HepG2 (cell line): ENCODE results near the gene HMGCR. TPM values are rescaled to one million over a fixed set of nuclear protein-coding genes. Genes with fewer than 3 reads are reported as not detected.

ENCODE experiments used
- HIVEP1 ChIP-seq: sonication (generic); formaldehyde crosslinking; IDR thresholded peaks from 2 replicates; pipeline ENCODE4 v1.4.0; 2020; ENCODE audit warnings: mild to moderate bottlenecking, missing genetic modification reagents
- JDP2 ChIP-seq: sonication (generic); formaldehyde crosslinking; IDR thresholded peaks from 2 replicates; pipeline ENCODE4 v1.8.1; 2022; ENCODE audit warnings: missing genetic modification reagents, borderline replicate concordance
- NKX3-1 ChIP-seq: sonication (generic); formaldehyde crosslinking; IDR thresholded peaks from 2 replicates; pipeline ENCODE4 v1.5.0; 2020; ENCODE audit warnings: missing genetic modification reagents
- RORA ChIP-seq: sonication (generic); formaldehyde crosslinking; IDR thresholded peaks from 2 replicates; pipeline ENCODE4 v1.5.0; 2020; ENCODE audit warnings: mild to moderate bottlenecking, missing genetic modification reagents, moderate library complexity
- RXRA ChIP-seq: sonication (generic); formaldehyde crosslinking; IDR thresholded peaks from 2 replicates; pipeline ENCODE4 v1.5.1; 2020; ENCODE audit warnings: missing genetic modification reagents
- SCMH1 ChIP-seq: sonication (generic); formaldehyde crosslinking; IDR thresholded peaks from 2 replicates; pipeline ENCODE4 v1.9.0; 2021; ENCODE audit warnings: missing genetic modification reagents, mild to moderate bottlenecking, borderline replicate concordance
- SMYD3 ChIP-seq: sonication (generic); formaldehyde crosslinking; IDR thresholded peaks from 2 replicates; pipeline ENCODE4 v1.8.1; 2023; ENCODE audit warnings: mild to moderate bottlenecking, missing genetic modification reagents
- TCF12 ChIP-seq, 2 experiments: fragments of 450-650 bp in 1 of 2; sonication (generic) in 1 of 2; formaldehyde crosslinking in 1 of 2; IDR thresholded peaks; 2 replicates each; pipeline versions ENCODE4 v1.6.1 to v1.8.0; 2017 to 2022; ENCODE audit warnings: antibody characterized with exemption in 1 of 2, mild to moderate bottlenecking in 1 of 2, missing genetic modification reagents in 1 of 2, moderate library complexity in 1 of 2
- ZNF33A ChIP-seq: sonication (generic); formaldehyde crosslinking; IDR thresholded peaks from 2 replicates; pipeline ENCODE4 v1.5.1; 2020; ENCODE audit warnings: missing genetic modification reagents, mild to moderate bottlenecking, moderate library complexity, borderline replicate concordance
- ZNF33B ChIP-seq: sonication (generic); formaldehyde crosslinking; IDR thresholded peaks from 2 replicates; pipeline ENCODE4 v1.5.1; 2020; ENCODE audit warnings: mild to moderate bottlenecking, missing genetic modification reagents
- polyA plus RNA-seq, 8 experiments: library from polyadenylated mRNA; depleted of rRNA in 3 of 8; stranded (reverse) in 7 of 8; unstranded in 1 of 8; fragments of >200 nt; fragmentation: Illumina TruSeq in 4 of 8; extraction: Trizol in 4 of 8; gene quantifications; 2 replicates each; pipeline versions ENCODE4 v1.2.1 to v1.2.3, GENCODE V29; 2011 to 2016; ENCODE audit warnings: low read depth in 4 of 8, missing spikeins in 1 of 8, mixed read lengths in 1 of 8; ENCODE audit not compliant: insufficient read depth in 1 of 8
- total RNA-seq, 5 experiments: library from RNA; depleted of rRNA; stranded (reverse); fragments of >200 nt; fragmentation: Illumina TruSeq; extraction: Trizol; gene quantifications; 2 replicates each; pipeline ENCODE4 v1.2.3, GENCODE V29; 2016; ENCODE audit warnings: low read depth in 1 of 5
- TF ChIP-seq, protein P1 (sequence below): IDR thresholded peaks from 2 replicates; pipeline ENCODE4 v1.6.1; 2016; ENCODE audit warnings: control low read depth
- TF ChIP-seq, protein P2 (sequence below): sonication (generic); formaldehyde crosslinking; IDR thresholded peaks from 2 replicates; pipeline ENCODE4 v1.5.0; 2020; ENCODE audit warnings: mild to moderate bottlenecking, missing genetic modification reagents
- TF ChIP-seq, protein P3 (sequence below): sonication (generic); formaldehyde crosslinking; IDR thresholded peaks from 2 replicates; pipeline ENCODE4 v1.4.0; 2020; ENCODE audit warnings: mild to moderate bottlenecking, missing genetic modification reagents
- TF ChIP-seq, protein P4 (sequence below): sonication (generic); formaldehyde crosslinking; IDR thresholded peaks from 2 replicates; pipeline ENCODE4 v1.8.0; 2022; ENCODE audit warnings: missing genetic modification reagents, mild to moderate bottlenecking, moderate library complexity, borderline replicate concordance

Gene HMGCR
- total and polyA plus RNA-seq, 2 of the 13 experiments (the other 11 are each of a cell fraction or from before 2014, with no cell fraction given), result 43.0 to 144 TPM

DNA sequence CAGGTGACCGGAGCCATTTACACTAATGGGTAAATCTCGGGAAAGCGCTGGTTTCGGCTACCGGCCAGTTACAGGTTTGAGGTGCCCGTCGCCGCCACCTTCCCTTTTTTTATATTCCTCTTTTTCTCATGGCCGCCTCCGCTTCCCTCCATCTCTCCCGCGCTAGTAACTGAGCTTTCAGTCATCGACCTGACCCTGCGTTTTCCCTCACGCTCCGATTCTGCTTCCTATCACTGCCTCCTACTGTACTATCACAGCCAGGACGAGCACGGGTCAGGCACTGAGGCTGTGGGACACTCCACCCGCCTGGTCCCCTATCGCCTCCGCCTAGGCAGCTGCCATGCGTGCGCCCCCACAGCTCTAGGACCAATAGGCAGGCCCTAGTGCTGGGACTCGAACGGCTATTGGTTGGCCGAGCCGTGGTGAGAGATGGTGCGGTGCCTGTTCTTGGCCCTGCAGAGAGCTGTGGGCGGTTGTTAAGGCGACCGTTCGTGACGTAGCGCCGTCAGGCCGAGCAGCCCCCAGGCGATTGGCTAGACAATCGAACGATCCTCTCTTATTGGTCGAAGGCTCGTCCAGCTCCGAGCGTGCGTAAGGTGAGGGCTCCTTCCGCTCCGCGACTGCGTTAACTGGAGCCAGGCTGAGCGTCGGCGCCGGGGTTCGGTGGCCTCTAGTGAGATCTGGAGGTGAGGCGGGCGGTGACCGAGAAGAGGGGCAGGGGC lies at the start of gene HMGCR (continued):
- no peak; the same call in 1 of the 2 replicates for TF ChIP-seq SMYD3 (CRISPR knock-in tag)
- TF ChIP-seq RXRA (CRISPR knock-in tag), result peak; percentile 65; the same call in 1 of the 2 replicates
- TF ChIP-seq, protein P1, sequence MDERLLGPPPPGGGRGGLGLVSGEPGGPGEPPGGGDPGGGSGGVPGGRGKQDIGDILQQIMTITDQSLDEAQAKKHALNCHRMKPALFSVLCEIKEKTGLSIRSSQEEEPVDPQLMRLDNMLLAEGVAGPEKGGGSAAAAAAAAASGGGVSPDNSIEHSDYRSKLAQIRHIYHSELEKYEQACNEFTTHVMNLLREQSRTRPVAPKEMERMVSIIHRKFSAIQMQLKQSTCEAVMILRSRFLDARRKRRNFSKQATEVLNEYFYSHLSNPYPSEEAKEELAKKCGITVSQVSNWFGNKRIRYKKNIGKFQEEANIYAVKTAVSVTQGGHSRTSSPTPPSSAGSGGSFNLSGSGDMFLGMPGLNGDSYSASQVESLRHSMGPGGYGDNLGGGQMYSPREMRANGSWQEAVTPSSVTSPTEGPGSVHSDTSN (CRISPR knock-in tag), result no peak
- TF ChIP-seq TCF12 (IDR thresholded peaks at IDR 0.05), result no peak
- TF ChIP-seq TCF12 (CRISPR knock-in tag; IDR thresholded peaks at IDR 0.05), result no peak
- TF ChIP-seq ZNF33B (CRISPR knock-in tag), result no peak; the same call in 1 of the 2 replicates
- no peak for TF ChIP-seq ZNF33A (CRISPR knock-in tag)
- TF ChIP-seq SCMH1 (CRISPR knock-in tag), result no peak
- no peak; the same call in 1 of the 2 replicates for TF ChIP-seq HIVEP1 (CRISPR knock-in tag)
- no peak for TF ChIP-seq JDP2 (CRISPR knock-in tag)
- TF ChIP-seq, protein P2, sequence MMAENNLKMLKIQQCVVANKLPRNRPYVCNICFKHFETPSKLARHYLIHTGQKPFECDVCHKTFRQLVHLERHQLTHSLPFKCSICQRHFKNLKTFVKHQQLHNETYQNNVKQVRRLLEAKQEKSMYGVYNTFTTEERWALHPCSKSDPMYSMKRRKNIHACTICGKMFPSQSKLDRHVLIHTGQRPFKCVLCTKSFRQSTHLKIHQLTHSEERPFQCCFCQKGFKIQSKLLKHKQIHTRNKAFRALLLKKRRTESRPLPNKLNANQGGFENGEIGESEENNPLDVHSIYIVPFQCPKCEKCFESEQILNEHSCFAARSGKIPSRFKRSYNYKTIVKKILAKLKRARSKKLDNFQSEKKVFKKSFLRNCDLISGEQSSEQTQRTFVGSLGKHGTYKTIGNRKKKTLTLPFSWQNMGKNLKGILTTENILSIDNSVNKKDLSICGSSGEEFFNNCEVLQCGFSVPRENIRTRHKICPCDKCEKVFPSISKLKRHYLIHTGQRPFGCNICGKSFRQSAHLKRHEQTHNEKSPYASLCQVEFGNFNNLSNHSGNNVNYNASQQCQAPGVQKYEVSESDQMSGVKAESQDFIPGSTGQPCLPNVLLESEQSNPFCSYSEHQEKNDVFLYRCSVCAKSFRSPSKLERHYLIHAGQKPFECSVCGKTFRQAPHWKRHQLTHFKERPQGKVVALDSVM, result peak; percentile 24; the same call in 1 of the 2 replicates
- TF ChIP-seq, protein P3, sequence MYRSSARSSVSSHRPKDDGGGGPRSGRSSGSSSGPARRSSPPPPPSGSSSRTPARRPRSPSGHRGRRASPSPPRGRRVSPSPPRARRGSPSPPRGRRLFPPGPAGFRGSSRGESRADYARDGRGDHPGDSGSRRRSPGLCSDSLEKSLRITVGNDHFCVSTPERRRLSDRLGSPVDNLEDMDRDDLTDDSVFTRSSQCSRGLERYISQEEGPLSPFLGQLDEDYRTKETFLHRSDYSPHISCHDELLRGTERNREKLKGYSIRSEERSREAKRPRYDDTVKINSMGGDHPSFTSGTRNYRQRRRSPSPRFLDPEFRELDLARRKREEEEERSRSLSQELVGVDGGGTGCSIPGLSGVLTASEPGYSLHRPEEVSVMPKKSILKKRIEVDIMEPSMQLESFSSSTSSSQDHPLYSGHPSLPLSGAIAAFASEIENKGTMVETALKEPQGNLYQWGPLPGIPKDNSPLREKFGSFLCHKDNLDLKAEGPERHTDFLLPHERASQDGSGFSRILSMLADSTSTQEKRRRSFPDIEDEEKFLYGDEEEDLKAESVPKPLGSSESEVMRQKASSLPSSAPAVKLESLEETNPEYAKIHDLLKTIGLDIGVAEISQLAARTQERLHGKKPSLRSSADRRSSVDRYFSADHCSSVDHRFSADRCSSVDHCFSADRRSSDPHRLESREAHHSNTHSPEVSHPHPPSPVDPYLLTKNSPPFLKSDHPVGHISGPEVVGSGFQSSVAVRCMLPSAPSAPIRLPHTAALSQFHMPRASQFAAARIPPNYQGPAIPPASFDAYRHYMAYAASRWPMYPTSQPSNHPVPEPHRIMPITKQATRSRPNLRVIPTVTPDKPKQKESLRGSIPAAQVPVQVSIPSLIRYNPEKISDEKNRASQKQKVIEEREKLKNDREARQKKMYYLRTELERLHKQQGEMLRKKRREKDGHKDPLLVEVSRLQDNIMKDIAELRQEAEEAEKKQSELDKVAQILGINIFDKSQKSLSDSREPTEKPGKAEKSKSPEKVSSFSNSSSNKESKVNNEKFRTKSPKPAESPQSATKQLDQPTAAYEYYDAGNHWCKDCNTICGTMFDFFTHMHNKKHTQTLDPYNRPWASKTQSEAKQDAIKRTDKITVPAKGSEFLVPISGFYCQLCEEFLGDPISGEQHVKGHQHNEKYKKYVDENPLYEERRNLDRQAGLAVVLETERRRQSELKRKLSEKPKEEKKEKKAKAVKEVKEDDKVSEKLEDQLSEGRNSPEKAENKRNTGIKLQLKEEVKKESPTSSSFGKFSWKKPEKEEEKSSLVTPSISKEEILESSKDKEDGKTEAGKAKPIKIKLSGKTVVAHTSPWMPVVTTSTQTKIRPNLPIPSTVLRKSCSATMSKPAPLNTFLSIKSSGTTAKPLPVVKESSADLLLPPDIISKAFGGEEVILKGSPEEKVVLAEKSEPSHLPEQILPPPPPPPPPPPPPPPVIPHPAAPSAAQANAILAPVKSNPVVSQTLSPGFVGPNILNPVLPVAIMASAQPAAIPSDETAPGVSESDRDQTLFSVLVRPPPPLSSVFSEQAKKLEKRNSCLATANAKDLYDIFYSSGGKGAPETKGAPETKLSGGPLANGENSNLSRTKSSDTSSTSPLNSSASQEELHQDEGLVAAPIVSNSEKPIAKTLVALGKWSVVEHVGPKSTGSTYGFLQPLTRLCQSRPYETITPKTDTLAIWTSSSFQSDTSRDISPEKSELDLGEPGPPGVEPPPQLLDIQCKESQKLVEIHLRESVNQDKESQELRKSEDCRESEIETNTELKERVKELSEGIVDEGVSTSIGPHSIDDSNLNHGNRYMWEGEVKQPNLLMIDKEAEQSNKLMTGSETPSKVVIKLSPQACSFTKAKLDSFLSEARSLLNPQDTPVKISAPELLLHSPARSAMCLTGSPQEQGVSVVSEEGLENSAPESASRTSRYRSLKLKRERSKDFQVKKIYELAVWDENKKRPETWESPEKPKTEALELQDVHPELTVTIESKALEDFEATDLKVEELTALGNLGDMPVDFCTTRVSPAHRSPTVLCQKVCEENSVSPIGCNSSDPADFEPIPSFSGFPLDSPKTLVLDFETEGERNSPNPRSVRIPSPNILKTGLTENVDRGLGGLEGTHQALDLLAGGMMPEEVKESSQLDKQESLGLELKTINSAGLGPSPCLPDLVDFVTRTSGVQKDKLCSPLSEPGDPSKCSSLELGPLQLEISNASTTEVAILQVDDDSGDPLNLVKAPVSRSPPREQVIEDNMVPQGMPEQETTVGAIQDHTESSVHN, result no peak
- TF ChIP-seq, protein P4, sequence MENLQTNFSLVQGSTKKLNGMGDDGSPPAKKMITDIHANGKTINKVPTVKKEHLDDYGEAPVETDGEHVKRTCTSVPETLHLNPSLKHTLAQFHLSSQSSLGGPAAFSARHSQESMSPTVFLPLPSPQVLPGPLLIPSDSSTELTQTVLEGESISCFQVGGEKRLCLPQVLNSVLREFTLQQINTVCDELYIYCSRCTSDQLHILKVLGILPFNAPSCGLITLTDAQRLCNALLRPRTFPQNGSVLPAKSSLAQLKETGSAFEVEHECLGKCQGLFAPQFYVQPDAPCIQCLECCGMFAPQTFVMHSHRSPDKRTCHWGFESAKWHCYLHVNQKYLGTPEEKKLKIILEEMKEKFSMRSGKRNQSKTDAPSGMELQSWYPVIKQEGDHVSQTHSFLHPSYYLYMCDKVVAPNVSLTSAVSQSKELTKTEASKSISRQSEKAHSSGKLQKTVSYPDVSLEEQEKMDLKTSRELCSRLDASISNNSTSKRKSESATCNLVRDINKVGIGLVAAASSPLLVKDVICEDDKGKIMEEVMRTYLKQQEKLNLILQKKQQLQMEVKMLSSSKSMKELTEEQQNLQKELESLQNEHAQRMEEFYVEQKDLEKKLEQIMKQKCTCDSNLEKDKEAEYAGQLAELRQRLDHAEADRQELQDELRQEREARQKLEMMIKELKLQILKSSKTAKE, result peak; percentile 36; the same call in 1 of the 2 replicates
- peak; percentile 57; the same call in 1 of the 2 replicates for TF ChIP-seq NKX3-1 (CRISPR knock-in tag)
- no peak for TF ChIP-seq RORA
